Stromal cell of bone marrow (primary cell): ENCODE data around the gene ZNF728.
"Not testable (repeated sequence)": the region's sequence is repeated elsewhere in the genome, so short reads cannot be mapped to it uniquely, and the experiment has no call there.

Experiments
- DNase-seq: peaks from one replicate; pipeline ENCODE4 v3.0.0-alpha.2; 2012; ENCODE audit warnings: low read depth

The ZNF728 gene

GRCh38 chr19:23002690-23003422 is at the start of gene ZNF728:
Gene ZNF728 (minus strand): TSS chr19:23003176. CDS start chr19:23003030, 146 bp downstream.
- no peak for DNase-seq

DNA sequence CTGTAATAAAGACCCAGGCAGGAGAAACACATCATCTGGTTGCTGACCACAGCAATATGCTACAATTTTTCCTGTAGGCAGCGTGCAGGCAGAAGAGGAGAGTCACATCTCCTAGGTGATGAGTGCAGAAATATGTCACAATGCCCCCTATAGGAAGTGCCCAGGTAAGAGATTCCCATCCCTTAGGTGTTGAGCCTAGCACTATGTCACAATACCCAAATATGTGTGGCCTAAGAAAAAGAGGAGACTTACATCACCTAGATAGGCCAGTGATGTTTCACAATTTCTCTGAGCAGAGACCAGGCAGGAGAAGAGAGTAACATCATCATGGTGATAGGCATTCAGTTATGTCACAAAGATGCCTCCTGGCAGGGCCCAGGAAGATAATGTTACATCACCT is 49.4 kb upstream of the ZNF728 start:
- DNase-seq: no peak

DNA sequence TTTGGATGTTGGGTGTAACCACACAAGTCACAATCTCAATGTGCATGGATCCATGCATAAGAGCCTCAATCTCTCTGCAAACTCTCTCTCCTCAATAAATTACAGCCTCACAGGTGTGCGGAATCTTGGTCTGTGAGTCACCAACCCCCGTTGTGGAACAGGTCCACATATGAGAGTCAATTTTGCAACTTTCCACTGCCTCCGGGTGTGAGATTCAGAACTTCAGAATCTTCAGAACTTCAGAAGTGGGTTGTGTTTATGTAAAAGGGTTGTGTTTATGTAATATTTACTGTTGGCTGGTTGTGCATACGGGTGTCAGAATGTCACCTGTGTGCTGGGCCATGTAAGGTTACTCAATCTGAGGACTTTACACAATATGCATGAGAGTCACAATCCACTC is 46.3 kb upstream of the ZNF728 start:
- DNase-seq: no peak

DNA sequence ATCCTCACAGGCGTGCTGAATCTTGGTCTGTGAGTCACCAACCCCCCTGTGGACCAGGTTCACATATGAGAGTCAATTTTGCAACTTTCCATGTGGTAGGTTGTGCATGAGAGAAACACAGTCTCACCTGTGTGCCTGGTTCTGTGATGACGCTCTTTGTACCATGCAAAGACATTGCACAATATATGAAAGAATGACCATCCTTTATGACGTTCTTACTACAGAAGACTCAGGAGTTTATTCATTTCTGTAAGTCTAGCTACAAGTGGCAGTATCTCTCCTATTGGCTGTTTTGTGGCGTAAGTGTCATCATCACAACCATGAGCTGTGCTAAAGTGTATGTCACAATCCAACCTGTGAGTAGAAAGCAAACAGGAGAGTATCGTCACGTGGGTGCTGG is 43.8 kb upstream of the ZNF728 start:
- no peak for DNase-seq

DNA sequence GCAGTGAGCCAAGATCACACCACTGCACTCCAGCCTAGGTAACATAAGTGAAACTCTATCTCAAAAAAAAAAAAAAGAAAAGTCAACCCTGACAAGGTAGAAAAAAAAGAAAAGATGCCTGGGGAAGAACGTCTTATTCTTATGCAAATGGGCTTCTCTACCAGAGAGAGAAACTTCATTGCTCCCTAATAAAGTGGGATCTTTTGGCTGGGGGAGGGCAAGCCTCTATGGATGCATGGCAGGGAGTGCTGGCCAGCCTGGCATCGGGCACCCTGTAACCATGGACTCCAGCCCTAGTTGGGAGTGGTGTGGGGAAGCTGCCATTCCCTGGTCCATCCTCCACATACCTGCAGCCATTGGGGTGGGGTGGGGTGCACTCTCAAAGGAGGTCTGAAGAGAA is 30.7 kb upstream of the ZNF728 start:
- no peak for DNase-seq

GRCh38 chr19:23015660-23016059 is 12.7 kb upstream of the ZNF728 start:
- no peak for DNase-seq

- DNase-seq: not testable (repeated sequence)
These were observed 8.0 kb downstream of the ZNF728 start for GRCh38 chr19:22994957-22995356.

- DNase-seq: no peak
These were observed 26.7 kb downstream of the ZNF728 start for GRCh38 chr19:22976248-22976647.

DNA sequence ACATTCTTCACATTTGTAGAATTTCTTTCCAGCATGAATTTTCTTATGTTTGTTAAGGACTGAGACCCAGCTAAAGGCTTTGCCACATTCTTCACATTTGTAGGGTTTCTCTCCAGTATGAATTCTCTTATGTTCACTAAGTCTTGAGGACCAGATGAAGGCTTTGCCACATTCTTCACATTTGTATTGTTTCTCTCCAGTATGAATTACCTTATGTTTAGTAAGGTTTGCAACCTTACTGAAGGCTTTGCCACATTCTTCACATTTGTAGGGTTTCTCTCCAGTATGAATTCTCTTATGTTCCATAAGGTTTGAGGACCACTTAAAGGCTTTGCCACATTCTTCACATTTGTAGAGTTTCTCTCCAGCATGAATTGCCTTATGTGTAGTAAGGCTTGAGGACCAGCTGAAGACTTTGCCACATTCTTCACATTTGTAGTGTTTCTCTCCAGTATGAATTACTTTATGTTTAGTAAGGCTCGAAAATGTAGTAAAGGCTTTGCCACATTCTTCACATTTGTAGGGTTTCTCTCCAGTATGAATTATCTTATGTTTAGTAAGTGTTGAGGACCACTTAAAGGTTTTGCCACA is 27.3 kb downstream of the ZNF728 start:
- not testable (repeated sequence) for DNase-seq

- DNase-seq: no peak
These were observed 57.4 kb downstream of the ZNF728 start for GRCh38 chr19:22945560-22945959.

DNA sequence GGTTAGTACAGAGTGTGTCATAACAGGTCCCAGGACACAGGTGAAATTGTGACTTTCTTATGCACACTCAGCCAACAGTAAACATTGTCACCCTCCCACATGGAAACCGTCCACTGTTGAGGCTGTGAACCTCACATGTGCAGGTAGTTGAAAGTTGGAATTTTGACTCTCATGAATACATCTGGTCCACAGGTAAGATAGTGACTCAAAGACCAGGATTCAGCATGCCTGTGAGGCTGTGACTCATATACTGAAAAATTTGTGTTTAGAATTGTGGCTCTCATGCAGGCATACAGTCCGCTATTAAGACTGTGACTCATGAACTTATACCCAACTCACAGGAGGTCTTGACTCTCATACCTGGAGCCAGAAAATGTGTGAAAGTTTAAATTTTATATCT is 67.8 kb downstream of the ZNF728 start:
- DNase-seq: no peak

GRCh38 chr19:22927576-22927975 is 75.4 kb downstream of the ZNF728 start:
- not testable (repeated sequence) for DNase-seq

DNA sequence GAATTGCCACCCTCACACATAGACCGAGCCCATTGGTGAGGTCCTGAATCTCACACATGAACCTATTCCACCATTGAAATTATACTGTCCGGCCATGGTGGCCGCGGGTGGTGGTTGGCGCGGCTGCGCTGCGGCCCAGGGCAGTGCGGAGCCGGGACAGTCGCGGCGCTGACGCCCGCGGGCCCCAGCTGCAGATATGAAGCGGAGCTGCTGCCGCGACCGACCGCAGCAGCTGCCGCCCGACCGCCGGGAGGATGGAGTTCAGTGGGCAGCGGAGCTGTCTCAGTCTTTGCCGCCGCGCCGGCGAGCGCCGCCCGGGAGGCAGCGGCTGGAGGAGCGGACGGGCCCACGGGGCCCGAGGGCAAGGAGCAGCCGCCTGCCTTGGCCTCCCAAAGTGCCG is 77.8 kb downstream of the ZNF728 start:
- not testable (repeated sequence) for DNase-seq
